K562 (cell line): Measurements from ENCODE around the gene YJEFN3. TPM values are rescaled to one million over a fixed set of nuclear protein-coding genes. Genes with fewer than 3 reads are reported as not detected.
A peak's percentile ranks its signal among the peaks of the same experiment; 100 is the strongest.

Source experiments
- ADNP ChIP-seq: fragments of 200-800 bp; sonication (Bioruptor generic); IDR thresholded peaks from 2 replicates; pipeline ENCODE4 v1.6.1; 2016; ENCODE audit warnings: missing genetic modification characterization, missing compliant biosample characterization
- CAMTA2 ChIP-seq: fragments of 250-450 bp; sonication (Bioruptor Pico); conservative IDR thresholded peaks from 2 replicates; pipeline ENCODE4 v1.5.1; 2022
- IFI16 ChIP-seq: fragments of 250-450 bp; sonication (Bioruptor Pico); IDR thresholded peaks from 2 replicates; pipeline ENCODE4 v2.1.2; 2022; ENCODE audit warnings: mild to moderate bottlenecking, inconsistent platforms
- LCOR ChIP-seq: sonication (generic); formaldehyde crosslinking; IDR thresholded peaks from 2 replicates; pipeline ENCODE4 v1.8.0; 2022; ENCODE audit warnings: mild to moderate bottlenecking, missing genetic modification reagents
- LEF1 ChIP-seq: fragments of 450-650 bp; IDR thresholded peaks from 2 replicates; pipeline ENCODE4 v1.6.1; 2016; ENCODE audit warnings: mild to moderate bottlenecking
- MCM7 ChIP-seq, 2 experiments: fragments of 450-650 bp; IDR thresholded peaks; 2 replicates each; pipeline ENCODE4 v1.6.1; 2016 to 2018
- OTX1 ChIP-seq: fragments of 450-650 bp; formaldehyde crosslinking; IDR thresholded peaks from 2 replicates; pipeline ENCODE4 v1.4.0; 2022; ENCODE audit warnings: mild to moderate bottlenecking
- PML ChIP-seq: IDR thresholded peaks from 2 replicates; pipeline ENCODE4 v1.6.1; 2012; ENCODE audit warnings: low read length, inconsistent platforms
- PRMT5 ChIP-seq: sonication (generic); formaldehyde crosslinking; IDR thresholded peaks from 2 replicates; pipeline ENCODE4 v1.5.0; 2020; ENCODE audit warnings: missing genetic modification reagents
- RCOR1 ChIP-seq, 2 experiments: IDR thresholded peaks; 2 replicates each; pipeline ENCODE4 v1.6.1; 2012; ENCODE audit warnings: low read depth in 2 of 2, low read length in 2 of 2, borderline replicate concordance in 1 of 2, improper control_type of control experiment in 1 of 2
- SIN3A ChIP-seq, 2 experiments: fragments of 150-350 bp in 1 of 2; IDR thresholded peaks; 2 replicates each; pipeline ENCODE4 v1.6.1; 2011 to 2016; ENCODE audit warnings: borderline replicate concordance in 2 of 2, low read depth in 2 of 2, low read length in 2 of 2, mild to moderate bottlenecking in 2 of 2, moderate library complexity in 2 of 2; ENCODE audit not compliant: control insufficient read depth in 1 of 2
- SMAD2 ChIP-seq: fragments of 150-350 bp; IDR thresholded peaks from 2 replicates; pipeline ENCODE4 v1.6.1; 2014; ENCODE audit warnings: low read depth, mild to moderate bottlenecking, low read length
- ZKSCAN3 ChIP-seq: fragments of 250-450 bp; sonication (Bioruptor Pico); IDR thresholded peaks from 2 replicates; pipeline ENCODE4 v1.4.0; 2020
- ZNF217 ChIP-seq: sonication (generic); formaldehyde crosslinking; IDR thresholded peaks from 2 replicates; pipeline ENCODE4 v1.8.0; 2022; ENCODE audit warnings: mild to moderate bottlenecking, missing genetic modification reagents
- ZNF561 ChIP-seq: fragments of 450-650 bp; formaldehyde crosslinking; conservative IDR thresholded peaks from 2 replicates; pipeline ENCODE4 v1.4.0; 2020; ENCODE audit warnings: mild to moderate bottlenecking, moderate library complexity
- ZNF644 ChIP-seq: fragments of 200-800 bp; sonication (Bioruptor generic); IDR thresholded peaks from 2 replicates; pipeline ENCODE4 v1.6.1; 2016; ENCODE audit warnings: low read depth, missing genetic modification characterization, missing compliant biosample characterization
- polyA plus RNA-seq, 8 experiments: library from polyadenylated mRNA; depleted of rRNA in 4 of 8; stranded (reverse) in 5 of 8; unstranded in 3 of 8; fragments of >200 nt; fragmentation: Nextera tagmentation in 2 of 8; fragmentation: Illumina TruSeq in 1 of 8; extraction: Ambion mirVana in 2 of 8; extraction: Trizol in 1 of 8; gene quantifications; 2 replicates each; pipeline versions ENCODE4 v1.2.1 to v1.2.3, GENCODE V29; 2011 to 2014; ENCODE audit warnings: inconsistent platforms in 1 of 8, missing spikeins in 1 of 8
- total RNA-seq, 7 experiments: library from RNA; depleted of rRNA in 6 of 7; stranded (reverse); fragments of >200 nt in 6 of 7; fragmentation: Illumina TruSeq in 2 of 7; extraction: Trizol in 2 of 7; gene quantifications; 2 replicates each; pipeline versions ENCODE4 v1.2.1 to v1.2.3, GENCODE V29; 2011 to 2021; ENCODE audit warnings: low replicate concordance in 1 of 7
- TF ChIP-seq, protein P1 (sequence below): fragments of 450-650 bp; formaldehyde crosslinking; IDR thresholded peaks from 2 replicates; pipeline ENCODE4 v1.4.0; 2022; ENCODE audit warnings: missing genetic modification characterization
- TF ChIP-seq, protein P2 (sequence below): conservative IDR thresholded peaks from 2 replicates; pipeline ENCODE4 v1.6.1; 2011; ENCODE audit warnings: low read depth, mild to moderate bottlenecking, low read length; ENCODE audit not compliant: control insufficient read depth
- TF ChIP-seq, protein P3 (sequence below): sonication (generic); formaldehyde crosslinking; IDR thresholded peaks from 2 replicates; pipeline ENCODE4 v1.8.0; 2022; ENCODE audit warnings: mild to moderate bottlenecking, missing genetic modification reagents
- TF ChIP-seq, protein P4 (sequence below): fragments of 450-650 bp; IDR thresholded peaks from 2 replicates; pipeline ENCODE4 v1.6.1; 2014; ENCODE audit warnings: low read depth, mild to moderate bottlenecking, moderate library complexity, borderline replicate concordance
- TF ChIP-seq, protein P5 (sequence below), 2 experiments: fragments of 450-650 bp in 1 of 2; sonication (generic) in 1 of 2; formaldehyde crosslinking in 1 of 2; IDR thresholded peaks in 1 of 2; conservative IDR thresholded peaks in 1 of 2; 2 replicates each; pipeline versions ENCODE4 v1.6.1 to v1.8.1; 2016 to 2023; ENCODE audit warnings: mild to moderate bottlenecking in 2 of 2, moderate library complexity in 2 of 2, inconsistent platforms in 1 of 2, missing genetic modification reagents in 1 of 2

The YJEFN3 gene
- total and polyA plus RNA-seq, 9 of the 15 experiments (the other 6 are each of a cell fraction or from before 2014, with no cell fraction given), result 0.04 to 5.8 (median 1.3) TPM; not detected in 1

DNA sequence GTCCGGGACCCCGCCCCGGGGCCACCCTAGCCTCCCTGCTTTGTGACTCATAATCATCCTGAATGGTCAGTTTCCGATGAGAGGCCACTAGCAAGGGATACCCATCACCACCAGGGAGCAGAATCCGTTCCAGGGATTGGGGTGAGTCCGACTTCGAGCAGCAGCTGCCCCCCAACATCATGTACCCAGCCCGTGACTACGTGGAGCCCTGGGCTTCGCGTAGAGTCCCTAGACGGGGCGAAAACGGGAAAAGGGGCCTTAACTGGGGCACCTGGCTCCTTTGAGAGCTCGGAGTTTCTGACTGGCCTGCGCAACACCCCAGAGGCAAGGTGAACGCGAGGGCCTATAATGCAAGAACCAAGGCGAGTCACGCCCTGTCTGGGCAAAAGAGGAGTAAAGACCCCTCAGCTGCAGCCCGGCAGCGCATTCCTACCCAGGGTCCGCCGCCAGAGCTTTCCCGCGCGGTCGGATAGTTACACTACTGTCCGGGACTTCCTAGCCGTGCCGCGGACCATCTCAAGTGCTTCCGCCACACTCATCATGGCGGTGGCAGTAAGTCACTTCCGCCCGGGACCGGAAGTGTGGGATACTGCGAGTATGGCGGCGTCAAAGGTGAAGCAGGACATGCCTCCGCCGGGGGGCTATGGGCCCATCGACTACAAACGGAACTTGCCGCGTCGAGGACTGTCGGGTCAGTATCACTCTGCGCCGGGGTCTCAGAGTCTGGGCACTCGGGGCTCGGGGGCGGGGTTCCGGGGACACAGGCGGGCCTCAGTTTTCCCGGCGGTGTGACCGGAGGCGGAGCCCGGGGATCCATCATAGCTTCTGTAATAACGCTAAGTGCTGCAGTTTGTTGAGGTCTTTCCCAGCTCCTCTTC lies 12.8 kb upstream of the YJEFN3 start, which contains the start of gene NDUFA13 (continued):
- TF ChIP-seq, protein P1, sequence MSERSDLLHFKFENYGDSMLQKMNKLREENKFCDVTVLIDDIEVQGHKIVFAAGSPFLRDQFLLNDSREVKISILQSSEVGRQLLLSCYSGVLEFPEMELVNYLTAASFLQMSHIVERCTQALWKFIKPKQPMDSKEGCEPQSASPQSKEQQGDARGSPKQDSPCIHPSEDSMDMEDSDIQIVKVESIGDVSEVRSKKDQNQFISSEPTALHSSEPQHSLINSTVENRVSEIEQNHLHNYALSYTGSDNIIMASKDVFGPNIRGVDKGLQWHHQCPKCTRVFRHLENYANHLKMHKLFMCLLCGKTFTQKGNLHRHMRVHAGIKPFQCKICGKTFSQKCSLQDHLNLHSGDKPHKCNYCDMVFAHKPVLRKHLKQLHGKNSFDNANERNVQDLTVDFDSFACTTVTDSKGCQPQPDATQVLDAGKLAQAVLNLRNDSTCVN, result no peak
- TF ChIP-seq, protein P2, sequence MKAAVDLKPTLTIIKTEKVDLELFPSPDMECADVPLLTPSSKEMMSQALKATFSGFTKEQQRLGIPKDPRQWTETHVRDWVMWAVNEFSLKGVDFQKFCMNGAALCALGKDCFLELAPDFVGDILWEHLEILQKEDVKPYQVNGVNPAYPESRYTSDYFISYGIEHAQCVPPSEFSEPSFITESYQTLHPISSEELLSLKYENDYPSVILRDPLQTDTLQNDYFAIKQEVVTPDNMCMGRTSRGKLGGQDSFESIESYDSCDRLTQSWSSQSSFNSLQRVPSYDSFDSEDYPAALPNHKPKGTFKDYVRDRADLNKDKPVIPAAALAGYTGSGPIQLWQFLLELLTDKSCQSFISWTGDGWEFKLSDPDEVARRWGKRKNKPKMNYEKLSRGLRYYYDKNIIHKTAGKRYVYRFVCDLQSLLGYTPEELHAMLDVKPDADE, result peak; percentile 94
- no peak for TF ChIP-seq LEF1
- TF ChIP-seq, protein P3, sequence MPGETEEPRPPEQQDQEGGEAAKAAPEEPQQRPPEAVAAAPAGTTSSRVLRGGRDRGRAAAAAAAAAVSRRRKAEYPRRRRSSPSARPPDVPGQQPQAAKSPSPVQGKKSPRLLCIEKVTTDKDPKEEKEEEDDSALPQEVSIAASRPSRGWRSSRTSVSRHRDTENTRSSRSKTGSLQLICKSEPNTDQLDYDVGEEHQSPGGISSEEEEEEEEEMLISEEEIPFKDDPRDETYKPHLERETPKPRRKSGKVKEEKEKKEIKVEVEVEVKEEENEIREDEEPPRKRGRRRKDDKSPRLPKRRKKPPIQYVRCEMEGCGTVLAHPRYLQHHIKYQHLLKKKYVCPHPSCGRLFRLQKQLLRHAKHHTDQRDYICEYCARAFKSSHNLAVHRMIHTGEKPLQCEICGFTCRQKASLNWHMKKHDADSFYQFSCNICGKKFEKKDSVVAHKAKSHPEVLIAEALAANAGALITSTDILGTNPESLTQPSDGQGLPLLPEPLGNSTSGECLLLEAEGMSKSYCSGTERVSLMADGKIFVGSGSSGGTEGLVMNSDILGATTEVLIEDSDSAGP, result no peak
- TF ChIP-seq SIN3A (IDR thresholded peaks at IDR 0.05; ENCODE audit: borderline replicate concordance in 2 of 2, control insufficient read depth in 1 of 2, low read depth in 2 of 2, low read length in 2 of 2), result peak; percentile 81 to 96; a peak in 3 of 4 replicates
- no peak for TF ChIP-seq LCOR (CRISPR knock-in tag)
- TF ChIP-seq ZNF217 (CRISPR knock-in tag), result no peak
- TF ChIP-seq, protein P4, sequence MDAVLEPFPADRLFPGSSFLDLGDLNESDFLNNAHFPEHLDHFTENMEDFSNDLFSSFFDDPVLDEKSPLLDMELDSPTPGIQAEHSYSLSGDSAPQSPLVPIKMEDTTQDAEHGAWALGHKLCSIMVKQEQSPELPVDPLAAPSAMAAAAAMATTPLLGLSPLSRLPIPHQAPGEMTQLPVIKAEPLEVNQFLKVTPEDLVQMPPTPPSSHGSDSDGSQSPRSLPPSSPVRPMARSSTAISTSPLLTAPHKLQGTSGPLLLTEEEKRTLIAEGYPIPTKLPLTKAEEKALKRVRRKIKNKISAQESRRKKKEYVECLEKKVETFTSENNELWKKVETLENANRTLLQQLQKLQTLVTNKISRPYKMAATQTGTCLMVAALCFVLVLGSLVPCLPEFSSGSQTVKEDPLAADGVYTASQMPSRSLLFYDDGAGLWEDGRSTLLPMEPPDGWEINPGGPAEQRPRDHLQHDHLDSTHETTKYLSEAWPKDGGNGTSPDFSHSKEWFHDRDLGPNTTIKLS, result no peak
- TF ChIP-seq RCOR1 (IDR thresholded peaks at IDR 0.05; ENCODE audit: borderline replicate concordance in 1 of 2, low read depth in 2 of 2, low read length in 2 of 2), result no peak
- TF ChIP-seq PML, result peak; percentile 70; the same call in 1 of the 2 replicates
- no peak for TF ChIP-seq ADNP (tag)
- no peak for TF ChIP-seq ZNF561
- no peak for TF ChIP-seq IFI16 (CRISPR knock-in tag)
- no peak for TF ChIP-seq PRMT5 (CRISPR knock-in tag)
- TF ChIP-seq, protein P5, sequence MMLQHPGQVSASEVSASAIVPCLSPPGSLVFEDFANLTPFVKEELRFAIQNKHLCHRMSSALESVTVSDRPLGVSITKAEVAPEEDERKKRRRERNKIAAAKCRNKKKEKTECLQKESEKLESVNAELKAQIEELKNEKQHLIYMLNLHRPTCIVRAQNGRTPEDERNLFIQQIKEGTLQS (IDR thresholded peaks at IDR 0.05), result 0 out of 2 replicates have a peak, but pooled peaks have one; percentile 6
- TF ChIP-seq, protein P5 (CRISPR knock-in tag; conservative IDR thresholded peaks at IDR 0.05), result no peak
- no peak for TF ChIP-seq MCM7 (IDR thresholded peaks at IDR 0.05)
- TF ChIP-seq CAMTA2 (CRISPR knock-in tag), result no peak
- TF ChIP-seq OTX1, result no peak
- no peak for TF ChIP-seq SMAD2
- no peak for TF ChIP-seq ZNF644
- TF ChIP-seq ZKSCAN3, result no peak
